ENCODE measurements around the gene DGKE.

Gene DGKE

DNA sequence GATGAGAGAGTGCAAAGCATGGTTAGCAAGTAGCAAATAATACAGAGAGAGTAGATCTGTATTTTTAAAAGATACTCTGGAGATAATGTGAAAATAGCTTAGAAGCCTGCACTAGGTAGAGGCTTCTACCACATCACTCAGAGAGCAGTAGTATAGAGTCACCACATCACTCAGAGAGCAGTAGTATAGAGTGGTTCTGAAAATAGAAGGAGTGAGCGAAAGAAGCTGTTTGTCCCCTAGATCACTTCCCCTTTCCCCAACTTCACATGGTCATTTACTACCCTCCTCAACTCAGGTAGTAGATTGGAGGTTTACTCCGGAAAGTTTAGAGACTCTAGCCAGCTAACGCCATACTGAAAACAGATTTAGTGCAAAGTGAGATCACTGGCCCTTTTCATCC, 17.1 kb downstream of the DGKE start:
- no peak for DNase-seq

GRCh38 chr17:56861899-56862298, 27.9 kb downstream of the DGKE start:
- DNase-seq: no peak

DNA sequence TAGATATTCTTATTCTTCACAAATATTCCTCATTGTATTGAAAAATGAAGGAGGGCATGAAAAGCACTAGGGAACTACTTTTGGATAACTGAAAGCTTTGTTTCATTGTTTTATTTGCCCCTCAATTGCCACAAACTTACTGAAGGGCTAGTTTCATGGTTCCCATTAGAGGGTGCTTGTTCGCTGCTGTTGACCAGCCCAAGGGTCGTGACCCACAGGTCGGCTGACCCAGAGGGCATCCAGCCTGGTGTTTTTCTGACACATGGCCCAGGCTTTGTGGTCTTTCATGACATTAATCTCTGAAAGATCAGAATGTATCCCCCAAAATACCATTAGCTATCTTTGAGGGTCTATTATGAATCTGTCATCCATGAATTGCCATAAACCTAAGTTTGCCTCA, 30.0 kb downstream of the DGKE start:
- DNase-seq: no peak

DNA sequence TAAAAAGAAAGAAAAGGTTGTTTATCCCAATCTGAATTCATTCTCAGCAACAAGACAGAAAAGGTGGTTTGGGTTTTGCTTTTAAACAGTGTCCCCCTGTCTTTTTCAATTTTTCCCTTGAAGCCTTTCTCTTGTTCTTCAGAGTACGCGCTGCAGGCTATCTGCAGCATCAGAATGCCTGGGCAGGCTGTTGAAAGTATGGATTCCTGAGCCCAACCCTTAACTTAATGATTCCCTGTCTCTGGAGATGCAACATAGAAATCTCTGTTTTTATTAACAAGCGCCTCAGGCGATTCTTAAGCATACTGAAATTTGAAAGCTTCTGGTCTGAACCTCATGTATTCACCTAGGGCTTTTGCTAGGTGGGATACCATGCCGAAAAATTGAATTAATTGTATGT, 32.1 kb downstream of the DGKE start:
- DNase-seq: no peak

- peak; percentile 5 for DNase-seq
Observed at GRCh38 chr17:56866496-56866895, 32.5 kb downstream of the DGKE start.

DNA sequence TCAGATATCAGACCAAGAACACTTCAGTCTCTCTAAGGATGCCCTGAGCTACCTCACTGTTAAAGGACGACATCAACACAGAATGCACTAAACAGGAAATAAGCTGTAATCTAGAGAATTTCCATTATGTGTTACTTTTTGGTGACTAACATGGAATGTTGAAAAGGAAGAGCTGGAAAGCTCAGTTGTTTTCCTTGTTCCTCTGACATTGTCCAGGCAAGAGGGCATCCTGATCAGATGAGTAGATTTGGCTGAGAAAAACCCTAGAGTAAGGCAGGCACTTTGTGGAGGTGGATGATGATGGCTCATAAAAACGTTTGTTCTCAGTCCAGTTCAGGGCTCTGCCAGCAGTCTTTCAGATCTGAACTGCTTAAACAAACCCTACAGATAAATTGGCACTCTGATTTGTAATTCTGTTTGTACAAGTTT, 34.0 kb downstream of the DGKE start:
- DNase-seq: no peak

DNA sequence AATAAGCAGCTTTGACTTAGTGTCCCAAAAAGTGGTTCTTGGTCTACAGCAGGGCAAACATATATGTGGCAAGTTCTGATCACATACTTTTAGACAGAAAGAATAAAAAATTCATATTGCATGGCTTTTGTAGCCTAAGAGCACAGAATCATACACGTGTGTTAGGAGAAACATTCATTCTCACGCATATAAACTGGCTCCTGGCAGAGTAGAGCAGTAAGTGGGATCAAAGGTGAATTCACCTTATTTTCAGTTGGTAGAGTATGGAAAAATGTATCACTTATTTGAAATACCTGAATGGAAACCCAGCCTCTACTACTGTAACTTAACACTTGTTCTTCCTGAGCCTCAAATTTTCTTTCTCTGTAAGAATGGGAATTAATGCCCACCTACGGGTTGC, 34.8 kb downstream of the DGKE start:
- DNase-seq: no peak

GRCh38 chr17:56870081-56870651, 36.2 kb downstream of the DGKE start:
- DNase-seq: no peak

DNA sequence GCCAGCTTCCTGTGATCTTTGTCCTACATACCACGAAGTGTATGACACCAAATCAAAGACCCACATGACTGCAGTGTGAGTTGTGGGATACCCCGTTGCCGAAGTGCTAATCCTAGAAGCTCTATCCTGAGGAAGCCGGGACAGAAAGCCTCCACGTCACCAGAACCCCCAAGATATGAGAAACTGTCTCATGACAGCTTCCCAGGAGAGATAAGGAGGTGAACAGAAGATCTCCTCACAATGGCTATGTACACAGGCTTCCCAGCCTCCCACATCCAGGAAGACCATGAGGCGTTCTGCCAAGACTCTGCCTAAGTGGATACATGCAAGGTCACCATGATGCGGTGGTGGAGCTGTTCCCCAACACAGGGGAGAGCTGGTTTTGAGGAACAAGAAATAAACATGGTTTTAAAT, 42.8 kb downstream of the DGKE start:
- no peak for DNase-seq

- DNase-seq: no peak
Observed at GRCh38 chr17:56879280-56879679, 45.3 kb downstream of the DGKE start.

DNA sequence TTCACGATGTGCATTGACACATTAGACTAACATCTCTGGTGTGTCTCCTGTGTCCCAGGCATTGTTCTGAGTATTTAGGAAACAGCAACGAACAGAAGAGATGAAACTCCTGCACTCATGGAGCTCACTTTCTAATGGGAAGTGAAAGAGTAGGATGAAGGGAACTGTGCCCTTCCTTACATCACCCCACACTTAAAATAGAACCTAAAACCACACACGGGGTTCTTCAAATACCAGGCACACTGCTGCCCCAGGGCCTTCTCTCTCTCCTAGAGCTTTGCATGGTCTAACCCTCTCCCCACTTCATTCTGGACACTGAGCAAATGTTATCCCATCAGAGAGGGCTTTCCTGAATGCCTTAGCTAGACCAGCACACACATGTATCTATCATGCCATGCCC, 46.2 kb downstream of the DGKE start:
- DNase-seq: no peak

DNA sequence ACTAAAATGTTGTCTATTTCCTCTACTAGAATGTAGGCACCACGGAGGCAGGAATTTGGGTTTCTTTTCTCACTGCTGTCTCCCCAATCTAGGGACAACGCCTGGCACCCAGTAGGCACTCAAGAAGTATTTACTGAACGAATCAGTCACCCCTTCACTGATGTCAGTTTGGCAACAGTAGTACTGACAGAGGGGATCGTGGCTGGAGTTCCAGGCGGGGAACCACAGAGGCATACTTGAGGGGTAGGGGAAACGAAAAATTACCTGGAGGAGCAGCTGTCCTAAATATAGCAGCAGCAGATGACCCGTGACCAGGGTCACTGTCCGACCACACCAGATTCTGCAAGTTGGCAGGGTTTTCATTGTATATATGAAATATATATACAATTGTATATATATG, 46.6 kb downstream of the DGKE start:
- DNase-seq: no peak

GRCh38 chr17:56881685-56882295, 47.8 kb downstream of the DGKE start:
- DNase-seq: no peak

DNA sequence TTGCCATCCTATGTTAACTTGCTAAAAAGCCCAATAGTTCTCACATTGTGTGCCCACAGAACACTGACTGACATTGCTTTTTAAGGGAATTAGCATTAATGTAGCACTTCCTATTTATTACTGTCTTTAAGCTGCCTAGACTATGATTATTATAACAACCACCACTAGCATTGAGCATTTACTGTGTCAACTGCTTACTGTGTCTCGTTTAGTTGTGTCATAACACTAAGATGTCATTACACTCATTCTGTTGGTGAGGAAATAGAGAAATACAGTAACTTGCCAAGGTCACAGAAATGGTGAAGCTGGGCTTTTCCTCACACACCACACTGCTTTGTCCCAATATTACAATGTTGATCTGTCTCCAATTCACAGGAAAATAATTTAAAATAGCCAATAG, 49.7 kb downstream of the DGKE start:
- DNase-seq: no peak

DNA sequence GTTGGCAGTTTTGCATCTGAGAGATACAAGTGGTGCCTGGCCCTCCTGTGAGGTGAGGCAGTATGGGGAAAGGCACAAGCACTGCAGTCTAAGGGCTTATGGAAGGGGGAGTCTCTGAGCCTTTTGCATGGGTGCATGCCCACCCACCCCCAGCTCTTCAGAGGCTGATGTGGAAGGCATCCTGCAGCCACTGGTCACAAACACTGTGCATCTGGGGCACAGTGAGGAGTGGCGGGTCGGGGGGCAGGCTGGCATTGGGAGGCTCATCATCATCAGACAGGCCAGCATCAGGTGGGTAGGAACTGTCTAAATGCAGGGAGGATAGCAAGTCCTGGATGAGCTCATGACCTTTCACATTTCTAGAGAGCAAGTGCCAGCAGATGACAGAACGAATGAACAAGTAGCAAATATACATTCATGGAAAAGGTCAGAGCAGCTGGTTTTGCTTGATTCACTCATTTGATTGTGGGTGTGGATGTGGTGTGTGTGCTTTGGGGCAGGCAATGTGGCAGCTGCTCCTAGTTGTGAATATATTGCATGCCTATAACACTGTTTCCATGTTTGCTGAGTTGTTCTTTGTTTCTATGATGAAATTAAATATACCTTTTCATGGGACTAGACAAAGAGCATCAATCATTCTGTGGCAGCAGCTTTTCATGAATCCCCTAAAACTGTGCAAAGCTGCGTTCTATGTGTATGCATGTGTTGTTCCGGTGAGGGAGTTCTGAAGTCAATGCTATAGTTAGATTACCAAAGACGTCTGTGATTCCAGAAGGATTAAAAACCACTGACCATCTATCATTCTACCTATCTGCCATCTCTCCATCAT, 50.7 kb downstream of the DGKE start:
- no peak for DNase-seq

DNA sequence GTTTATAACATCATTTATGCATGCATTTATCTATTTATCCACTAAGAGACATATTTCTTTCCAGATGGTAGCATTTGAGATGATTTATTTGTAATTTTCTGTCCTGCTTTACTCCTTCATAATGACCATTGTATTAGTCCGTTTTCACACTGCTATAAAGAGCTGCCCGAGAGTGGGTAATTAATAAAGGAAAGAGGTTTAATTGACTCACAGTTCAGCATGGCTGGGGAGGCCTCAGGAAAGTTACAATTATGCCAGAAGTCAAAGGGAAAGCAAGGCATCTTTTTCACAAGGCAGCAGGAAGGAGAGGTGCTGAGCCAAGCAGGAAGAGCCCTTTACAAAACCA, 51.3 kb downstream of the DGKE start:
- DNase-seq: no peak

DNA sequence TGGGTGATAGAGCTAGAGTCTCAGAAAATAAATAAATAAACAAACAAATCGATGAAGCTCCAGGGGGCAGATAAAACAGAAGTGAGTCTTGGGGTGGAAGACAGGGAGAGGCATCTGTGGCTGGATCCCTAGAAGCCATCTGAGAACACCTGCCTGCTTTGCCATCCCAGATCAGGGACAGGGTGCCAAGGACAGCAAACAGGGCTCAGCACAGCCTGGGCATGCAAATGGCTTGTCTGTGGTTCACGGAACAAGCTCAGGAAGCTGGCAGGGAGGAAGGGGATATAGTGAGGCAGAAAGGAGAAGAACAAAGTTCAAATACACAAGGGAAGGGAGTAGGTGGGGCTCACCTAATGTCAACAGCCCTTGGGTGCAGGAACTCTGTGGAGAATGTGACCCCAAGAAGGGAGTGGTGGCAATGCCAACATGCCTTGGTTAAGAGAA, 52.4 kb downstream of the DGKE start:
- no peak for DNase-seq

GRCh38 chr17:56887105-56887504, 53.2 kb downstream of the DGKE start:
- DNase-seq: no peak

DNA sequence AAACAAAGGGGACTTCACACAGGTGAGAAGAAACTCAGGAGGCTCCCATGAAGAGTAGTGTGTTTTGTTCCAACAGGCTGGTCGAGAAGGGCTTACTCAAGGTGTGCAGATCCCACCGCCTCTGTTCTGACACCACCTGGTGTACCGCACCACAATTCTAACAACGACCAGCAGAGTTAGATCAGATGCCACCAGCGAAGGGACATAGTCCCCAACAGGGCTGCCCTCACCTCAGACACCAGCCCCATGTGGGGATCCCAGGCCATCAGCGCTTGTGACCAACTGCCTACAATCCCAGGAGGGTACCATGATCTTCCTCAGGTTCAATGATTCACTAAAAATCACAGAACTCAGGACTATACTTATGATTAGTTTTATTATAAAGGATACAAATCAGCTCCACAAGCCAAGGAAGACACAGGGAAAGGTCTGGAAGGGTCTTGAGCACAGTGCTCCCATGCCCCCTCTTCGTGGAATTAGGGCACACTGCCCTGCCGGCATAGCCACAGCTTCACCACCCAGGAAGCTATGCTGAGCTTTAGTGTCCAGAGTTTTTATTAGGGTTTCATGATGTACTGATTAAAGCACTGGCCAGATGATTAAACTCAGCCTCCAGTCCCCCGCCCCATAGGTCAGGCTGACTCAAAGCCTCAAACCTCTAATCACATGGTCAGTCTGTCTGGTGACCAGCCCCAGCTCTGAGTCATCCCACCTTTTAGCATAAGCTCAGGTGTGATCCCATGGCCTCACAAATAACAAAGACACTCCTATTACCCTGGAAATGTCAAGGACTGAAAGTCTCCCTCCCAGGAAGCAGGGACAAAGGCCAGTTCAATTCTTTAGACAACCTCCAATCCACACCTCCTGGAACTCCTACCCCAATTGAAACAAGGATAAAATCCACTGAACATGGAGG, 53.9 kb downstream of the DGKE start:
- DNase-seq: no peak

DNA sequence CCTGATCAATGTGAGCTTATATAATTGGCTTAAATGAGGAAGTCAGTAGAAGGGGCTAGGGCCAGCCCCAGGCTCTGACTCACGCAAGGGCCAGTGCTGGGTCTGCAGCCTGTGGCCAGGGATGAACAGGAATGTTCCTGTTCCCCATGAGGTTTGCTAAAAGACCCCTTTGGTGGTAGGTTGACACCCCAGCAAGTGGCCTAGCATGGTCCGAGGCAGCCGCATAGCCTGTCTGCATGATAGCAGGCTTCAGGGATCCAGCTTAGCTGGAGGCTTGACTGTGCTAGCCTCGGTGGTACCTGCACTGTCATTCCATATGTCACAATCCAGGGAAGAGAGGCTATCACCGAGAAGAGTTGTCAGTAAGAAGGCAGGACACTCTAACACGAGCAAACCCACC, 56.4 kb downstream of the DGKE start:
- DNase-seq: no peak

GRCh38 chr17:56890906-56891674, 57.1 kb downstream of the DGKE start:
- DNase-seq: no peak

DNA sequence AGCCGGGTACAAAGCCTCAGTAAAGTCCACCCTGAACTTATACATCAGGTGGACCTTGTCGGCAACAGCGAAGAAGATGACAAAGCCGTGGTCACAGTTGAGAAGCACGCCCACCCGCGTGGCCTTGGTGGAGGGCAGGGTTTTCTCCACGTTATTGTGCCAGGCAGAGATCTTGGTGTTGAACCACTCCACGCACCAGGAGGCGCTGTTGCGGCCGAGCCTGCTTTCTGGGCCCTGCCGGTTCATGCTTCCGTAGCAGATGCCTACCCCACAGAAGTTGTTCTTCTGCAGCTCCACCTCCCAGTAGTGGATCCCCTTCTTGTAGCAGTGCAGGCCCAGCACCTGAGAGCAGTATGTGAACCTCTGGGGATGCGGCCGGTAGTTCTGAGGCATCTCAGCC, 57.8 kb downstream of the DGKE start:
- DNase-seq: peak; percentile 55

- DNase-seq: no peak
Observed at GRCh38 chr17:56892333-56892732, 58.4 kb downstream of the DGKE start.

Measured in CD4-positive, alpha-beta T cell treated with Interleukin-21 for 1 hour (primary cell).